CD4-positive, alpha-beta T cell (primary cell): ENCODE measurements around the gene OTULINL. TPM values are rescaled to one million over a fixed set of nuclear protein-coding genes. Genes with fewer than 3 reads are reported as not detected.

Experiments used
- ATAC-seq: fragments of 200-7000 bp; cut with Tn5 transposase; one replicate; pipeline ENCODE4 v1.10.0; 2022; ENCODE audit warnings: mild to moderate bottlenecking; ENCODE audit not compliant: poor library complexity
- CTCF ChIA-PET: fragments of 350-600 bp; sonication (Branson Sonifier 250); formaldehyde crosslinking; loops from one replicate; lab custom pipeline; 2021; ENCODE audit warnings: antibody characterized with exemption, inconsistent platforms; lab: Charles Lee
- POLR2A ChIA-PET: fragments of 350-600 bp; sonication (Branson Sonifier 250); formaldehyde crosslinking; loops from one replicate; lab custom pipeline; 2021; ENCODE audit warnings: antibody characterized with exemption, inconsistent platforms; lab: Charles Lee
- DNase-seq, 14 experiments: peaks; one replicate each; pipeline ENCODE4 v3.0.0-alpha.2; 2013 to 2020; ENCODE audit warnings: mixed read lengths in 2 of 14
- H3K27ac ChIP-seq, 2 donors: one replicate each; pipeline versions ENCODE4 v1.5.1 to v1.7.0; 2013; ENCODE audit warnings: low read length in 2 of 2, low read depth in 1 of 2, mild to moderate bottlenecking in 1 of 2
- H3K27me3 ChIP-seq, 2 experiments: 1 replicate in 1 of 2; 2 replicates in 1 of 2; pipeline versions ENCODE4 v1.6.1 to v1.7.0; 2013; ENCODE audit warnings: low read length in 2 of 2, control low read depth in 1 of 2, mild to moderate bottlenecking in 1 of 2, moderate library complexity in 1 of 2; ENCODE audit not compliant: insufficient read depth in 2 of 2, control insufficient read depth in 1 of 2
- H3K36me3 ChIP-seq: one replicate; pipeline ENCODE4 v1.6.1; 2013; ENCODE audit warnings: low read length, control low read depth; ENCODE audit not compliant: insufficient read depth
- H3K4me1 ChIP-seq: one replicate; pipeline ENCODE4 v1.6.1; 2013; ENCODE audit warnings: low read length, control low read depth; ENCODE audit not compliant: insufficient read depth
- H3K4me3 ChIP-seq: one replicate; pipeline ENCODE4 v1.5.1; 2013; ENCODE audit warnings: mild to moderate bottlenecking, low read length, moderate library complexity
- H3K9me3 ChIP-seq, 2 experiments: 1 replicate in 1 of 2; 2 replicates in 1 of 2; pipeline versions ENCODE4 v1.6.1 to v1.7.0; 2013; ENCODE audit warnings: low read length in 2 of 2, mild to moderate bottlenecking in 2 of 2, control low read depth in 1 of 2, moderate library complexity in 1 of 2; ENCODE audit not compliant: control insufficient read depth in 1 of 2, insufficient read depth in 1 of 2
- H3K27ac Mint-ChIP-seq: one replicate; pipeline ENCODE4 v1.8.0; 2020; ENCODE audit warnings: mixed read lengths
- H3K27me3 Mint-ChIP-seq: one replicate; pipeline ENCODE4 v1.8.0; 2021; ENCODE audit warnings: mixed read lengths
- H3K36me3 Mint-ChIP-seq: one replicate; pipeline ENCODE4 v1.8.0; 2021; ENCODE audit warnings: low read depth, mixed read lengths
- H3K4me1 Mint-ChIP-seq: one replicate; pipeline ENCODE4 v1.8.0; 2021; ENCODE audit warnings: low read depth, mixed read lengths
- H3K4me3 Mint-ChIP-seq: one replicate; pipeline ENCODE4 v1.8.0; 2020; ENCODE audit warnings: mild to moderate bottlenecking, mixed read lengths
- H3K9me3 Mint-ChIP-seq: one replicate; pipeline ENCODE4 v1.8.0; 2020; ENCODE audit warnings: mixed read lengths
- intact Hi-C, 2 experiments: fragments of 100-400 bp; cut with DNase I in 1 of 2; cut with micrococcal nuclease in 1 of 2; formaldehyde crosslinking; loops; one replicate each; pipeline versions ENCODE4 v1.15.1 to v1.9.0; 2023 to 2025; cut with DNase I, micrococcal nuclease
- total RNA-seq, 174 experiments: library from RNA in 2 of 174; stranded (reverse) in 2 of 174; gene quantifications; one replicate each; pipeline ENCODE4 v1.2.3 and lab custom pipeline; 2021 to 2026
- TF ChIP-seq, protein P1 (sequence below): fragments of 200-600 bp; IDR thresholded peaks from one replicate; pipeline ENCODE4 v1.8.0; 2022; ENCODE audit warnings: antibody characterized with exemption, mild to moderate bottlenecking

The OTULINL gene
- total RNA-seq, 2 experiments from 2014 or later: 55.6 to 60.9 TPM

DNA sequence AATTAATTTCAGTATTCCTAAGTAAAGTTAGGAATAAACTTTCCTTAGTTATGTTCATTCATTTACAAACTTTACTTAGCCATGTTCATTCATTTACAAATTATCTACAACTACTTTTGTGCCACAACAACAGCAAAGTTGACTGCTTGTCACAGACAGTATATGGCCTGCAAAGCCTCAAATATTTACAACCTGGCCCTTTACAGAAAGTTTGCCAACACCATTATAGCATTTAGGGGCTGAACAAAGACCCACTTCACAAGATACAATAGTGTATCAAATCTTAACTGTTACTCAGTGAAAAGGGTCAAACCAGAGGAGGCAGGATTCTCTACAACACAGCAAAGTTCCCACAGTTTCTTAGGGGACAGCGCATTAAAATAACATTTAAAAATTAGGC lies 9.7 kb upstream of the OTULINL start:
- no peaks in the 10 kb centered on the region for H3K4me1 Mint-ChIP-seq
- intact Hi-C loops: no loop called here
- DNase-seq (no peak), ATAC-seq (no peak)
- no peak overlapping the region for H3K4me3 Mint-ChIP-seq
- Histone ChIP-seq H3K4me3 (no peak overlapping the region), H3K27me3 (no peaks in the 10 kb centered on the region), H3K27ac (no peak overlapping the region), H3K36me3 (no peaks in the 10 kb centered on the region), H3K9me3 (no peaks in the 10 kb centered on the region), H3K4me1 (no peaks in the 10 kb centered on the region)
- TF ChIP-seq, protein P1, sequence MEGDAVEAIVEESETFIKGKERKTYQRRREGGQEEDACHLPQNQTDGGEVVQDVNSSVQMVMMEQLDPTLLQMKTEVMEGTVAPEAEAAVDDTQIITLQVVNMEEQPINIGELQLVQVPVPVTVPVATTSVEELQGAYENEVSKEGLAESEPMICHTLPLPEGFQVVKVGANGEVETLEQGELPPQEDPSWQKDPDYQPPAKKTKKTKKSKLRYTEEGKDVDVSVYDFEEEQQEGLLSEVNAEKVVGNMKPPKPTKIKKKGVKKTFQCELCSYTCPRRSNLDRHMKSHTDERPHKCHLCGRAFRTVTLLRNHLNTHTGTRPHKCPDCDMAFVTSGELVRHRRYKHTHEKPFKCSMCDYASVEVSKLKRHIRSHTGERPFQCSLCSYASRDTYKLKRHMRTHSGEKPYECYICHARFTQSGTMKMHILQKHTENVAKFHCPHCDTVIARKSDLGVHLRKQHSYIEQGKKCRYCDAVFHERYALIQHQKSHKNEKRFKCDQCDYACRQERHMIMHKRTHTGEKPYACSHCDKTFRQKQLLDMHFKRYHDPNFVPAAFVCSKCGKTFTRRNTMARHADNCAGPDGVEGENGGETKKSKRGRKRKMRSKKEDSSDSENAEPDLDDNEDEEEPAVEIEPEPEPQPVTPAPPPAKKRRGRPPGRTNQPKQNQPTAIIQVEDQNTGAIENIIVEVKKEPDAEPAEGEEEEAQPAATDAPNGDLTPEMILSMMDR: no peak
- H3K9me3 Mint-ChIP-seq: no peaks in the 10 kb centered on the region
- no peaks in the 10 kb centered on the region for H3K27me3 Mint-ChIP-seq
- CTCF ChIA-PET: no interaction called here
- H3K27ac Mint-ChIP-seq: no peak overlapping the region
- no peaks in the 10 kb centered on the region for H3K36me3 Mint-ChIP-seq
- POLR2A ChIA-PET: no interaction called here

DNA sequence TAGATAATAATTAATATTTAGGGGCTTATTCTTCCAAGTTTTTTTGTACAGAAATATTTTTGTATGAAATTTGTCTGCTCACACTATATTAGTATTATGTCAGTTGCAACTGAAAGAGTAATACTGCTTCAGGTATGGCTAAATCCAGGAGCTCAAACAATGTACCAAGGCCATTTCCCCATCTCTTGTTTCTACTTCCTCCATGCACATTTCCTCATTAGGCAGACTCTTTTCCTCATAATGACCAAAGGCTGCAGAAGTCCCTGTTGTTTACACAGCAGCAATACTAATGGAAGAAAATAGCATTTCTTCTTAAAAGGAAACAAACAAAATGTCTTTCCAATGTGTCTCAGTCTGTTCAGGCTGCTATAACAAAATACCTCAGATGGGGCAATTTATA lies 9.2 kb upstream of the OTULINL start:
- no peak overlapping the region for H3K27ac Mint-ChIP-seq
- DNase-seq (no peak), ATAC-seq (no peak)
- no peaks in the 10 kb centered on the region for H3K9me3 Mint-ChIP-seq
- ChIA-PET CTCF (no interaction called here), POLR2A (no interaction called here)
- H3K27me3 ChIP-seq: no peaks in the 10 kb centered on the region
- no peak overlapping the region for H3K4me3 ChIP-seq
- H3K36me3 Mint-ChIP-seq: no peaks in the 10 kb centered on the region
- H3K4me1 Mint-ChIP-seq: no peaks in the 10 kb centered on the region
- no peaks in the 10 kb centered on the region for H3K36me3 ChIP-seq
- no peaks in the 10 kb centered on the region for H3K27me3 Mint-ChIP-seq
- no peak overlapping the region for H3K4me3 Mint-ChIP-seq
- H3K9me3 ChIP-seq: no peaks in the 10 kb centered on the region
- H3K27ac ChIP-seq: no peak overlapping the region
- intact Hi-C loops: no loop called here
- H3K4me1 ChIP-seq: no peaks in the 10 kb centered on the region
- TF ChIP-seq, protein P1: no peak

DNA sequence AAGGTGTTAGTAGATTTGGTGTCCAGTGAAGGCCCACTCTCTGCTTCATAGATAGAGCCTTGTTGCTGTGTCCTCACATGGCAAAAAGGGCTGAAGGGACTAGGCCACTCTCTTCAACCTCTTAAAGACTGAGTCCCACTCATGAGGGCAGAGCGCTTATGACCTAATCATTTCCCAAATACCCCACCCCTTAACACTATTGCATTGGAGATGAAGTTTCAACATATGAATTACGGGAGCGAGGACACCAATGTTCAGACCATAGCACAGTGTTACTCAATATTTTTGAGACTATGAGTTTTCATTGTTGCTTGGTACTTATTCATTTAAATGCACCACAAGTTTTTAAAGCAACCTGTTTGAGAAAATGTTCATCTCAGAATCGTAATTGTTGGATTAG lies 8.8 kb upstream of the OTULINL start:
- H3K9me3 ChIP-seq: no peaks in the 10 kb centered on the region
- Mint-ChIP-seq H3K9me3 (no peaks in the 10 kb centered on the region), H3K4me1 (no peaks in the 10 kb centered on the region), H3K4me3 (no peak overlapping the region), H3K36me3 (no peaks in the 10 kb centered on the region), H3K27ac (no peak overlapping the region), H3K27me3 (no peaks in the 10 kb centered on the region)
- CTCF ChIA-PET: no interaction called here
- ATAC-seq (no peak), DNase-seq (no peak)
- no peak overlapping the region for H3K4me3 ChIP-seq
- intact Hi-C loops: no loop called here
- H3K4me1 ChIP-seq: no peaks in the 10 kb centered on the region
- TF ChIP-seq, protein P1: no peak
- H3K27me3 ChIP-seq: no peaks in the 10 kb centered on the region
- no peak overlapping the region for H3K27ac ChIP-seq
- H3K36me3 ChIP-seq: no peaks in the 10 kb centered on the region
- POLR2A ChIA-PET: no interaction called here
